Measurements from ENCODE around the gene KIAA0825. TPM values are rescaled to one million over a fixed set of nuclear protein-coding genes. Genes with fewer than 3 reads are reported as not detected.

Gene KIAA0825
- total RNA-seq, 2 donors from 2014 or later: 4.1 to 4.3 TPM

- Histone ChIP-seq H3K9me3 (no peaks in the 10 kb centered on the region), H3K4me3 (no peak overlapping the region), H3K27ac (no peak overlapping the region), H3K36me3 (no peaks in the 10 kb centered on the region), H3K4me1 (ENCODE audit: control insufficient read depth in 1 of 2, low read depth in 2 of 2) (no peaks in the 10 kb centered on the region), H3K27me3 (replicated peaks; ENCODE audit: insufficient read depth) (no peaks in the 10 kb centered on the region)
- DNase-seq (ENCODE audit: low spot score) (no peak), ATAC-seq (ENCODE audit: insufficient number of reproducible peaks, low FRiP score, low read depth) (no peak)
- no peak for TF ChIP-seq CTCF (IDR thresholded peaks at IDR 0.05)
Observed at GRCh38 chr5:94442991-94443390, 175.4 kb downstream of the KIAA0825 start.

GRCh38 chr5:94442076-94442475 is 176.3 kb downstream of the KIAA0825 start:
- no peak overlapping the region for H3K27ac ChIP-seq
- DNase-seq (ENCODE audit: low spot score) (no peak), ATAC-seq (ENCODE audit: insufficient number of reproducible peaks, low FRiP score, low read depth) (no peak)
- no peaks in the 10 kb centered on the region for H3K9me3 ChIP-seq
- H3K27me3 ChIP-seq (replicated peaks; ENCODE audit: insufficient read depth): no peaks in the 10 kb centered on the region
- no peak for TF ChIP-seq CTCF (IDR thresholded peaks at IDR 0.05)
- H3K36me3 ChIP-seq: no peaks in the 10 kb centered on the region
- H3K4me3 ChIP-seq: no peak overlapping the region
- H3K4me1 ChIP-seq (ENCODE audit: control insufficient read depth in 1 of 2, low read depth in 2 of 2): no peaks in the 10 kb centered on the region

GRCh38 chr5:94440015-94440414 is 178.4 kb downstream of the KIAA0825 start:
- no peaks in the 10 kb centered on the region for H3K9me3 ChIP-seq
- no peak overlapping the region for H3K4me3 ChIP-seq
- TF ChIP-seq CTCF (IDR thresholded peaks at IDR 0.05): no peak
- H3K27ac ChIP-seq: no peak overlapping the region
- H3K4me1 ChIP-seq (ENCODE audit: control insufficient read depth in 1 of 2, low read depth in 2 of 2): no peaks in the 10 kb centered on the region
- no peaks in the 10 kb centered on the region for H3K36me3 ChIP-seq
- ATAC-seq (ENCODE audit: insufficient number of reproducible peaks, low FRiP score, low read depth) (no peak), DNase-seq (ENCODE audit: low spot score) (no peak)
- H3K27me3 ChIP-seq (replicated peaks; ENCODE audit: insufficient read depth): no peaks in the 10 kb centered on the region

GRCh38 chr5:94433397-94434163 is 184.8 kb downstream of the KIAA0825 start:
- Histone ChIP-seq H3K4me3 (no peak overlapping the region), H3K4me1 (ENCODE audit: control insufficient read depth in 1 of 2, low read depth in 2 of 2) (no peaks in the 10 kb centered on the region), H3K27me3 (replicated peaks; ENCODE audit: insufficient read depth) (no peaks in the 10 kb centered on the region), H3K27ac (peak overlapping the region in 1 of 2 donors; percentile 20), H3K9me3 (no peaks in the 10 kb centered on the region), H3K36me3 (no peaks in the 10 kb centered on the region)
- ATAC-seq (ENCODE audit: insufficient number of reproducible peaks, low FRiP score, low read depth): peak; percentile 82
- DNase-seq (ENCODE audit: low spot score): no peak
- TF ChIP-seq CTCF (IDR thresholded peaks at IDR 0.05): no peak

- H3K9me3 ChIP-seq: no peaks in the 10 kb centered on the region
- H3K36me3 ChIP-seq: no peaks in the 10 kb centered on the region
- no peaks in the 10 kb centered on the region for H3K27me3 ChIP-seq (replicated peaks; ENCODE audit: insufficient read depth)
- no peak for ATAC-seq (ENCODE audit: insufficient number of reproducible peaks, low FRiP score, low read depth)
- H3K27ac ChIP-seq: no peak overlapping the region
- H3K4me3 ChIP-seq: no peak overlapping the region
- no peaks in the 10 kb centered on the region for H3K4me1 ChIP-seq (ENCODE audit: control insufficient read depth in 1 of 2, low read depth in 2 of 2)
- no peak for TF ChIP-seq CTCF (IDR thresholded peaks at IDR 0.05)
- no peak for DNase-seq (ENCODE audit: low spot score)
Observed at GRCh38 chr5:94432499-94432898, 185.9 kb downstream of the KIAA0825 start.

Data from thoracic aorta (tissue), 2 donors.